Liver (tissue), 9 donors: ENCODE results near the gene VGLL3. TPM values are rescaled to one million over a fixed set of nuclear protein-coding genes. Genes with fewer than 3 reads are reported as not detected.

ENCODE experiments used
- DNase-seq: peaks from one replicate; pipeline ENCODE4 v3.0.0-alpha.2; 2017; ENCODE audit warnings: low spot score
- H3K27ac ChIP-seq, 2 donors: one replicate each; pipeline ENCODE4 v1.7.0; 2013; ENCODE audit warnings: inconsistent platforms in 2 of 2, low read length in 2 of 2, control low read depth in 1 of 2, low read depth in 1 of 2, mild to moderate bottlenecking in 1 of 2
- H3K27me3 ChIP-seq, 4 donors: one replicate each; pipeline versions ENCODE4 v1.6.1 to v1.7.0; 2013; ENCODE audit warnings: low read length in 3 of 4, inconsistent platforms in 1 of 4, mild to moderate bottlenecking in 1 of 4, moderate library complexity in 1 of 4; ENCODE audit not compliant: control insufficient read depth in 4 of 4, insufficient read depth in 4 of 4
- H3K36me3 ChIP-seq, 4 donors: one replicate each; pipeline versions ENCODE4 v1.6.1 to v1.7.0; 2013; ENCODE audit warnings: low read length in 3 of 4, mild to moderate bottlenecking in 3 of 4, low read depth in 1 of 4, moderate library complexity in 1 of 4; ENCODE audit not compliant: control insufficient read depth in 4 of 4, insufficient read depth in 3 of 4
- H3K4me1 ChIP-seq, 4 donors: one replicate each; pipeline versions ENCODE4 v1.6.1 to v1.7.0; 2013; ENCODE audit warnings: low read length in 3 of 4, mild to moderate bottlenecking in 3 of 4, moderate library complexity in 1 of 4; ENCODE audit not compliant: control insufficient read depth in 4 of 4, insufficient read depth in 4 of 4
- H3K4me3 ChIP-seq, 3 donors: one replicate each; pipeline versions ENCODE4 v1.6.1 to v1.7.0; 2013; ENCODE audit warnings: low read length in 3 of 3, control low read depth in 1 of 3, low read depth in 1 of 3, mild to moderate bottlenecking in 1 of 3
- H3K9ac ChIP-seq, 2 donors: one replicate each; pipeline ENCODE4 v1.7.0; 2013; ENCODE audit warnings: low read length in 2 of 2, mild to moderate bottlenecking in 2 of 2, moderate library complexity in 2 of 2, control low read depth in 1 of 2, low read depth in 1 of 2
- H3K9me3 ChIP-seq, 4 donors: one replicate each; pipeline versions ENCODE4 v1.6.1 to v1.7.0; 2013; ENCODE audit warnings: low read length in 3 of 4; ENCODE audit not compliant: control insufficient read depth in 4 of 4
- EGR1 ChIP-seq, 2 donors: IDR thresholded peaks; 2 replicates each; pipeline ENCODE4 v1.6.1; 2016 to 2018; ENCODE audit warnings: antibody characterized with exemption in 2 of 2, low read depth in 2 of 2
- FOXA1 ChIP-seq: IDR thresholded peaks from 2 replicates; pipeline ENCODE4 v1.6.1; 2016; ENCODE audit warnings: antibody characterized with exemption
- FOXA2 ChIP-seq: IDR thresholded peaks from 2 replicates; pipeline ENCODE4 v1.6.1; 2016; ENCODE audit warnings: antibody characterized with exemption
- HNF4A ChIP-seq, 2 donors: conservative IDR thresholded peaks; 2 replicates each; pipeline ENCODE4 v1.6.1; 2016; ENCODE audit warnings: antibody characterized with exemption in 2 of 2, mild to moderate bottlenecking in 2 of 2
- HNF4G ChIP-seq: IDR thresholded peaks from 2 replicates; pipeline ENCODE4 v1.6.1; 2016; ENCODE audit warnings: antibody characterized with exemption
- JUND ChIP-seq, 2 donors: IDR thresholded peaks; 2 replicates each; pipeline ENCODE4 v1.6.1; 2016; ENCODE audit warnings: antibody characterized with exemption in 2 of 2
- RAD21 ChIP-seq, 2 donors: IDR thresholded peaks; 2 replicates each; pipeline ENCODE4 v1.6.1; 2016; ENCODE audit warnings: antibody characterized with exemption in 2 of 2, mild to moderate bottlenecking in 2 of 2
- RXRA ChIP-seq, 2 donors: IDR thresholded peaks; 2 replicates each; pipeline ENCODE4 v1.6.1; 2017 to 2018; ENCODE audit warnings: antibody characterized with exemption in 2 of 2, mild to moderate bottlenecking in 1 of 2
- SP1 ChIP-seq: IDR thresholded peaks from 2 replicates; pipeline ENCODE4 v1.6.1; 2018; ENCODE audit warnings: antibody characterized with exemption, mild to moderate bottlenecking
- WGBS: extraction: QIAGEN DNeasy Blood & Tissue Kit; methylation state at CpG from one replicate; pipeline ENCODE4 v1.1.7; 2013; 5-methylcytosine and 5-hydroxymethylcytosine counted together
- polyA plus RNA-seq, 2 donors: library from polyadenylated mRNA; stranded (reverse) in 1 of 2; unstranded in 1 of 2; fragments of 200-250 nt in 1 of 2; fragments of >200 nt in 1 of 2; fragmentation: Nextera tagmentation in 1 of 2; extraction: Ambion mirVana in 1 of 2; gene quantifications; one replicate each; pipeline versions ENCODE4 v1.2.1 to v1.2.3, GENCODE V29; 2013 to 2015
- total RNA-seq, 2 donors: library from RNA; depleted of rRNA; stranded (reverse); fragments of >200 nt; gene quantifications; one replicate each; pipeline ENCODE4 v1.2.3, GENCODE V29; 2014
- TF ChIP-seq, protein P1 (sequence below): IDR thresholded peaks from 2 replicates; pipeline ENCODE4 v1.6.1; 2016; ENCODE audit warnings: antibody characterized with exemption
- TF ChIP-seq, protein P2 (sequence below): IDR thresholded peaks from 2 replicates; pipeline ENCODE4 v1.6.1; 2016; ENCODE audit warnings: antibody characterized with exemption, mild to moderate bottlenecking
- TF ChIP-seq, protein P3 (sequence below): fragments of 150-350 bp; IDR thresholded peaks from 2 replicates; pipeline ENCODE4 v1.5.1; 2017; ENCODE audit warnings: improper control_type of control experiment, low read depth, low read length; ENCODE audit not compliant: missing input control
- TF ChIP-seq, protein P4 (sequence below): IDR thresholded peaks from 2 replicates; pipeline ENCODE4 v1.6.1; 2016; ENCODE audit warnings: antibody characterized with exemption
- donor health status: healthy.
- donor health status: healthy.
- donor health status: healthy.
- donor health status: healthy.
- donor health status: healthy.

Gene VGLL3
- total and polyA plus RNA-seq, 4 donors, result 0.08 to 1.3 (median 0.63) TPM

DNA sequence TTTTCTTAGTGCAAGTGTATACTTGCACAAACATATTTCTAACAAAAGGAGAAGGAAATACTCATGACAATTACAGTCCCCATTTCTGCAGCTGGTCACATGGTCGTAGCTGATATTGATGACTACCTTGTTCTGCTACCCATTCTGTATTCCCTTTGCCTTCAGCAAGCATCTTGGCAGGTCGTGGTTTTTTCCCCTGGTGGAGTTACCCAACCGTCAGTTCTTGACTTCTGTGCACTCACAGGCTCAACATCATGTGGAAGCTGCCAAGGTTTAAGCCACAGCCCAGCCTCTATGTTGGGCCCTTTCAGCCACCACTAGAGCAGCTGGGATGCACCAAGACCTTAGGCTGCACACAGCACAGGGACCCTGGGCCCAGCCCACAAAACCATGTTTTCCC is 56.1 kb downstream of the VGLL3 start:
- Histone ChIP-seq H3K36me3 (no peaks in the 10 kb centered on the region), H3K27me3 (peaks cover 0 to 2% (median 0%) of the 10 kb centered on the region in 4 donors), H3K4me3 (no peak overlapping the region), H3K27ac (no peak overlapping the region), H3K4me1 (no peaks in the 10 kb centered on the region), H3K9me3 (no peaks in the 10 kb centered on the region), H3K9ac (no peak overlapping the region)
- WGBS, result 69% methylated on average over 3 of the region's 3 CpGs
- no peak for DNase-seq
- TF ChIP-seq SP1 (no peak), HNF4A (conservative IDR thresholded peaks at IDR 0.05) (no peak), FOXA1 (no peak), RXRA (IDR thresholded peaks at IDR 0.05) (no peak), RAD21 (IDR thresholded peaks at IDR 0.05) (no peak), JUND (IDR thresholded peaks at IDR 0.05) (no peak), HNF4G (no peak), FOXA2 (no peak)
- TF ChIP-seq, protein P1, sequence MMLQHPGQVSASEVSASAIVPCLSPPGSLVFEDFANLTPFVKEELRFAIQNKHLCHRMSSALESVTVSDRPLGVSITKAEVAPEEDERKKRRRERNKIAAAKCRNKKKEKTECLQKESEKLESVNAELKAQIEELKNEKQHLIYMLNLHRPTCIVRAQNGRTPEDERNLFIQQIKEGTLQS, result no peak
- TF ChIP-seq, protein P2, sequence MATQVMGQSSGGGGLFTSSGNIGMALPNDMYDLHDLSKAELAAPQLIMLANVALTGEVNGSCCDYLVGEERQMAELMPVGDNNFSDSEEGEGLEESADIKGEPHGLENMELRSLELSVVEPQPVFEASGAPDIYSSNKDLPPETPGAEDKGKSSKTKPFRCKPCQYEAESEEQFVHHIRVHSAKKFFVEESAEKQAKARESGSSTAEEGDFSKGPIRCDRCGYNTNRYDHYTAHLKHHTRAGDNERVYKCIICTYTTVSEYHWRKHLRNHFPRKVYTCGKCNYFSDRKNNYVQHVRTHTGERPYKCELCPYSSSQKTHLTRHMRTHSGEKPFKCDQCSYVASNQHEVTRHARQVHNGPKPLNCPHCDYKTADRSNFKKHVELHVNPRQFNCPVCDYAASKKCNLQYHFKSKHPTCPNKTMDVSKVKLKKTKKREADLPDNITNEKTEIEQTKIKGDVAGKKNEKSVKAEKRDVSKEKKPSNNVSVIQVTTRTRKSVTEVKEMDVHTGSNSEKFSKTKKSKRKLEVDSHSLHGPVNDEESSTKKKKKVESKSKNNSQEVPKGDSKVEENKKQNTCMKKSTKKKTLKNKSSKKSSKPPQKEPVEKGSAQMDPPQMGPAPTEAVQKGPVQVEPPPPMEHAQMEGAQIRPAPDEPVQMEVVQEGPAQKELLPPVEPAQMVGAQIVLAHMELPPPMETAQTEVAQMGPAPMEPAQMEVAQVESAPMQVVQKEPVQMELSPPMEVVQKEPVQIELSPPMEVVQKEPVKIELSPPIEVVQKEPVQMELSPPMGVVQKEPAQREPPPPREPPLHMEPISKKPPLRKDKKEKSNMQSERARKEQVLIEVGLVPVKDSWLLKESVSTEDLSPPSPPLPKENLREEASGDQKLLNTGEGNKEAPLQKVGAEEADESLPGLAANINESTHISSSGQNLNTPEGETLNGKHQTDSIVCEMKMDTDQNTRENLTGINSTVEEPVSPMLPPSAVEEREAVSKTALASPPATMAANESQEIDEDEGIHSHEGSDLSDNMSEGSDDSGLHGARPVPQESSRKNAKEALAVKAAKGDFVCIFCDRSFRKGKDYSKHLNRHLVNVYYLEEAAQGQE, result no peak
- TF ChIP-seq, protein P3, sequence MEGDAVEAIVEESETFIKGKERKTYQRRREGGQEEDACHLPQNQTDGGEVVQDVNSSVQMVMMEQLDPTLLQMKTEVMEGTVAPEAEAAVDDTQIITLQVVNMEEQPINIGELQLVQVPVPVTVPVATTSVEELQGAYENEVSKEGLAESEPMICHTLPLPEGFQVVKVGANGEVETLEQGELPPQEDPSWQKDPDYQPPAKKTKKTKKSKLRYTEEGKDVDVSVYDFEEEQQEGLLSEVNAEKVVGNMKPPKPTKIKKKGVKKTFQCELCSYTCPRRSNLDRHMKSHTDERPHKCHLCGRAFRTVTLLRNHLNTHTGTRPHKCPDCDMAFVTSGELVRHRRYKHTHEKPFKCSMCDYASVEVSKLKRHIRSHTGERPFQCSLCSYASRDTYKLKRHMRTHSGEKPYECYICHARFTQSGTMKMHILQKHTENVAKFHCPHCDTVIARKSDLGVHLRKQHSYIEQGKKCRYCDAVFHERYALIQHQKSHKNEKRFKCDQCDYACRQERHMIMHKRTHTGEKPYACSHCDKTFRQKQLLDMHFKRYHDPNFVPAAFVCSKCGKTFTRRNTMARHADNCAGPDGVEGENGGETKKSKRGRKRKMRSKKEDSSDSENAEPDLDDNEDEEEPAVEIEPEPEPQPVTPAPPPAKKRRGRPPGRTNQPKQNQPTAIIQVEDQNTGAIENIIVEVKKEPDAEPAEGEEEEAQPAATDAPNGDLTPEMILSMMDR, result no peak
- TF ChIP-seq, protein P4, sequence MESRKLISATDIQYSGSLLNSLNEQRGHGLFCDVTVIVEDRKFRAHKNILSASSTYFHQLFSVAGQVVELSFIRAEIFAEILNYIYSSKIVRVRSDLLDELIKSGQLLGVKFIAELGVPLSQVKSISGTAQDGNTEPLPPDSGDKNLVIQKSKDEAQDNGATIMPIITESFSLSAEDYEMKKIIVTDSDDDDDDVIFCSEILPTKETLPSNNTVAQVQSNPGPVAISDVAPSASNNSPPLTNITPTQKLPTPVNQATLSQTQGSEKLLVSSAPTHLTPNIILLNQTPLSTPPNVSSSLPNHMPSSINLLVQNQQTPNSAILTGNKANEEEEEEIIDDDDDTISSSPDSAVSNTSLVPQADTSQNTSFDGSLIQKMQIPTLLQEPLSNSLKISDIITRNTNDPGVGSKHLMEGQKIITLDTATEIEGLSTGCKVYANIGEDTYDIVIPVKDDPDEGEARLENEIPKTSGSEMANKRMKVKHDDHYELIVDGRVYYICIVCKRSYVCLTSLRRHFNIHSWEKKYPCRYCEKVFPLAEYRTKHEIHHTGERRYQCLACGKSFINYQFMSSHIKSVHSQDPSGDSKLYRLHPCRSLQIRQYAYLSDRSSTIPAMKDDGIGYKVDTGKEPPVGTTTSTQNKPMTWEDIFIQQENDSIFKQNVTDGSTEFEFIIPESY, result no peak

DNA sequence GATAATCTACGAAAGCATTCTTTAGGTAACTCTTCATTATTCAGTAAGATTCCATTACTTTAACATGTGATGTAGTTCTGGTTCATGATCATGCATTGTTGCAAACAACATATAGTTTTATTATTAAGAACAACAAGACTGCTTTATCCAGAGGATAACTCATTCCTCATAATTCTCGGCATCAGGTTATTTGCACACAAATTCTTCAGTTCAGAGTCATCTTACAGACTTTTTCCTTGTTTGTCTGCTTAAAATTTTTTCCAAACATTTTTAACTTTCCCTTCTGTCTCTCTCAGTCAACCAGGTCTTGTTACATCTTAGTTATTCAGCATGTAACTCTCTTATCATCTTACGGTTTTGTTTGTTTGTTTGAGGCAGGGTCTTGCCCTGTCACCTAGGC is 60.1 kb downstream of the VGLL3 start:
- H3K36me3 ChIP-seq, result no peaks in the 10 kb centered on the region
- H3K27me3 ChIP-seq, result no peaks in the 10 kb centered on the region
- no peak for DNase-seq
- 63% methylated on average over 3 of the region's 3 CpGs for WGBS
- TF ChIP-seq, protein P1, result no peak
- no peak for TF ChIP-seq EGR1 (IDR thresholded peaks at IDR 0.05; ENCODE audit: low read depth in 2 of 2)
- no peak for TF ChIP-seq RAD21 (IDR thresholded peaks at IDR 0.05)
- no peak for TF ChIP-seq HNF4G
- TF ChIP-seq, protein P3, result no peak
- no peak for TF ChIP-seq SP1
- TF ChIP-seq, protein P2, result no peak
- TF ChIP-seq JUND (IDR thresholded peaks at IDR 0.05), result no peak
- no peak for TF ChIP-seq RXRA (IDR thresholded peaks at IDR 0.05)
- H3K9ac ChIP-seq, result no peak overlapping the region
- no peak overlapping the region for H3K27ac ChIP-seq
- no peaks in the 10 kb centered on the region for H3K4me1 ChIP-seq
- H3K4me3 ChIP-seq, result no peak overlapping the region
- no peaks in the 10 kb centered on the region for H3K9me3 ChIP-seq
